Loucy (cell line): ENCODE measurements around the gene NRXN3.

Experiments used
- H2AFZ ChIP-seq: fragments of 200-600 bp; sonication (generic); 2 replicates; pipeline ENCODE4 v1.6.0; 2016; ENCODE audit warnings: antibody characterized with exemption, mild to moderate bottlenecking, low read length, moderate library complexity
- H3F3A ChIP-seq: fragments of 200-600 bp; 2 replicates; pipeline ENCODE4 v1.6.0; 2016; ENCODE audit warnings: antibody characterized with exemption, low read depth, mild to moderate bottlenecking
- H3K27me3 ChIP-seq: fragments of 200-600 bp; sonication (generic); 2 replicates; pipeline ENCODE4 v1.6.1; 2014; ENCODE audit warnings: low read length, mild to moderate bottlenecking; ENCODE audit not compliant: insufficient read depth, poor library complexity, severe bottlenecking
- H3K36me3 ChIP-seq: fragments of 200-600 bp; sonication (generic); 2 replicates; pipeline ENCODE4 v1.6.1; 2016; ENCODE audit warnings: low read length; ENCODE audit not compliant: insufficient read depth
- H3K4me1 ChIP-seq: fragments of 200-600 bp; sonication (generic); 2 replicates; pipeline ENCODE4 v1.5.1; 2014; ENCODE audit warnings: low read length, mild to moderate bottlenecking; ENCODE audit not compliant: insufficient read depth, poor library complexity, severe bottlenecking
- H3K4me2 ChIP-seq: fragments of 200-600 bp; sonication (generic); 2 replicates; pipeline ENCODE4 v1.6.0; 2014; ENCODE audit warnings: antibody characterized with exemption, low read length, low read depth, mild to moderate bottlenecking; ENCODE audit not compliant: poor library complexity, severe bottlenecking
- H3K4me3 ChIP-seq: fragments of 200-600 bp; sonication (generic); 2 replicates; pipeline ENCODE4 v1.5.1; 2014; ENCODE audit warnings: low read length, mild to moderate bottlenecking, mixed read lengths; ENCODE audit not compliant: poor library complexity, severe bottlenecking
- H3K79me2 ChIP-seq: fragments of 200-600 bp; sonication (generic); 2 replicates; pipeline ENCODE4 v1.6.1; 2014; ENCODE audit warnings: low read length; ENCODE audit not compliant: insufficient read depth
- H3K9ac ChIP-seq: fragments of 200-600 bp; sonication (generic); 2 replicates; pipeline ENCODE4 v1.6.0; 2014; ENCODE audit warnings: mild to moderate bottlenecking, low read depth, low read length, moderate library complexity; ENCODE audit not compliant: poor library complexity, severe bottlenecking
- H3K9me2 ChIP-seq: fragments of 200-600 bp; sonication (generic); replicated peaks from 2 replicates; pipeline ENCODE4 v1.6.1; 2016; ENCODE audit warnings: low read depth, low read length, mixed read lengths
- H3K9me3 ChIP-seq: fragments of 200-600 bp; sonication (generic); 2 replicates; pipeline ENCODE4 v1.6.1; 2014; ENCODE audit warnings: mild to moderate bottlenecking, antibody characterized with exemption, low read length, low read depth; ENCODE audit not compliant: insufficient read depth
- H4K20me1 ChIP-seq: fragments of 200-600 bp; sonication (generic); 2 replicates; pipeline ENCODE4 v1.6.0; 2014; ENCODE audit warnings: antibody characterized with exemption, low read length, mild to moderate bottlenecking; ENCODE audit not compliant: insufficient read depth, poor library complexity, severe bottlenecking
- CTCF ChIP-seq: fragments of 200-600 bp; sonication (generic); conservative IDR thresholded peaks from 2 replicates; pipeline ENCODE4 v1.5.1; 2014; ENCODE audit warnings: mild to moderate bottlenecking, antibody characterized with exemption, low read length
- EZH2phosphoT487 ChIP-seq: fragments of 200-600 bp; IDR thresholded peaks from 2 replicates; pipeline ENCODE4 v1.6.1; 2018; ENCODE audit warnings: antibody characterized with exemption, mild to moderate bottlenecking, moderate library complexity, borderline replicate concordance

NRXN3 gene

GRCh38 chr14:79543348-79543747 lies 1373.2 kb downstream of the NRXN3 start:
- Histone ChIP-seq H3K27me3 (no peaks in the 10 kb centered on the region), H3K9ac (no peak overlapping the region), H3K4me1 (no peaks in the 10 kb centered on the region), H3K36me3 (no peaks in the 10 kb centered on the region), H3K79me2 (no peaks in the 10 kb centered on the region), H3F3A (no peaks in the 10 kb centered on the region), H3K9me3 (no peaks in the 10 kb centered on the region), H3K9me2 (no peaks in the 10 kb centered on the region), H3K4me2 (no peak overlapping the region), H4K20me1 (no peaks in the 10 kb centered on the region), H2AFZ (no peak overlapping the region), H3K4me3 (no peak overlapping the region)
- no peak for TF ChIP-seq EZH2phosphoT487
- no peak for TF ChIP-seq CTCF

GRCh38 chr14:79543967-79544697 lies 1374.0 kb downstream of the NRXN3 start:
- Histone ChIP-seq H3K36me3 (no peaks in the 10 kb centered on the region), H3K9me2 (no peaks in the 10 kb centered on the region), H3K4me3 (no peak overlapping the region), H3K9me3 (no peaks in the 10 kb centered on the region), H3K27me3 (no peaks in the 10 kb centered on the region), H3K4me2 (no peak overlapping the region), H4K20me1 (no peaks in the 10 kb centered on the region), H3K9ac (no peak overlapping the region), H2AFZ (no peak overlapping the region), H3K4me1 (no peaks in the 10 kb centered on the region), H3F3A (no peaks in the 10 kb centered on the region), H3K79me2 (no peaks in the 10 kb centered on the region)
- TF ChIP-seq EZH2phosphoT487 (no peak), CTCF (peak; percentile 47)

GRCh38 chr14:79544698-79545070 lies 1374.5 kb downstream of the NRXN3 start:
- no peak overlapping the region for H3K4me2 ChIP-seq
- TF ChIP-seq CTCF (no peak), EZH2phosphoT487 (no peak)

More at GRCh38 chr14:79544698-79545070, 1374.5 kb downstream of the NRXN3 start:
- Histone ChIP-seq H3K27me3 (no peaks in the 10 kb centered on the region), H3K79me2 (no peaks in the 10 kb centered on the region), H3K9ac (no peak overlapping the region), H3K36me3 (no peaks in the 10 kb centered on the region), H2AFZ (no peak overlapping the region), H4K20me1 (no peaks in the 10 kb centered on the region), H3K4me1 (no peaks in the 10 kb centered on the region), H3K9me3 (no peaks in the 10 kb centered on the region), H3K9me2 (no peaks in the 10 kb centered on the region), H3F3A (no peaks in the 10 kb centered on the region), H3K4me3 (no peak overlapping the region)
